Nephron progenitor cell (in vitro differentiated cells): ENCODE measurements around the gene GDPD5.
A peak's percentile ranks its signal among the peaks of the same experiment; 100 is the strongest.

Experiments
- DNase-seq: peaks from one replicate; pipeline ENCODE4 v3.0.0; 2021
- H3K27ac Mint-ChIP-seq: 2 replicates; pipeline ENCODE4 v1.8.0; 2021; ENCODE audit warnings: mild to moderate bottlenecking, moderate library complexity, mixed read lengths
- H3K27me3 Mint-ChIP-seq: 2 replicates; pipeline ENCODE4 v1.8.0; 2021; ENCODE audit warnings: mild to moderate bottlenecking, low read depth, mixed read lengths; ENCODE audit not compliant: poor library complexity
- H3K36me3 Mint-ChIP-seq: 2 replicates; pipeline ENCODE4 v1.8.0; 2021; ENCODE audit warnings: low read depth, mixed read lengths
- H3K4me1 Mint-ChIP-seq: 2 replicates; pipeline ENCODE4 v1.8.0; 2021; ENCODE audit warnings: mixed read lengths
- H3K4me3 Mint-ChIP-seq: 2 replicates; pipeline ENCODE4 v1.8.0; 2021; ENCODE audit warnings: mild to moderate bottlenecking, moderate library complexity, mixed read lengths
- H3K9me3 Mint-ChIP-seq: 2 replicates; pipeline ENCODE4 v1.8.0; 2021; ENCODE audit warnings: mild to moderate bottlenecking, moderate library complexity, mixed read lengths
- TF ChIP-seq, protein P1 (sequence below): fragments of 200-600 bp; sonication (generic); IDR thresholded peaks from 2 replicates; pipeline ENCODE4 v1.5.0; 2021; ENCODE audit warnings: antibody characterized with exemption

The GDPD5 gene

DNA sequence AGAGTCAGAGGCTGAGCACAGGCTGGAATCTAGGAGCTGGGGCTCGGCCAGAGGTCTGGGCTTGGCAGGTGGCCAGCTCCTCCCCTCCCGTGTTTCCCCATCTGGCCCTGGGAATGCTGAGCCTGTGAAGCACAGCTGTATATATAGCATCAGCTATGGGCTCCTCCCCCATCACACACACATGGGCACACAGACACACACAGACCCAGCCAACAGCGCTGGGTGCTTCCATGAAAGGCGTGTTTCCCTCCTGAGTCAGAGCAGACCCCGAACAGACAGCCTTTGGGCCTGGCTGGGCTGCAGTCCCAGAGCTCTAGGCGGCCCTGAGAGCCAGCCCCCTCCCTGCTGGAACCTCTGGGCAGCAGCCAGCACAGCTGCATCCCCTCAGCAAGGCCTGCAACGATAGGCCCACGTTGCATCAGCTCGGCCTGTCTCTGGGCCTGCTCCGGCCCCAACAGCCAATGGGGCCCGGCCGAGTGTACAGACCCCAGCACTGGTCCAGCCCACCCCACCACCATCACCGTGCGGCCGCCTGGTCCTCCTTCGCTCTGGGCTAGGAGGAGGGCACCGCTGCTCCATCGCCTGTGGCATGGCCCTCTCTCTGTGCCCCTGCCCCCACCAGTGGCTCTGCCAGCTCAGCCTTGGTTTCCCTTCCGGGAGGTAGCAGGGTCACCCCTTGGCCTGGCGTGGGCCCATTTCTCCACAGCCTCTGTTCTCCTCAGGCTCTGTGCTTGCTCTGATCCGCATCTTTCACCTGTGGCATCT lies 28.7 kb upstream of the GDPD5 start:
- peak overlapping the region; percentile 55 for H3K4me3 Mint-ChIP-seq
- peak; percentile 63 for DNase-seq
- H3K27ac Mint-ChIP-seq = peak overlapping the region; percentile 64

DNA sequence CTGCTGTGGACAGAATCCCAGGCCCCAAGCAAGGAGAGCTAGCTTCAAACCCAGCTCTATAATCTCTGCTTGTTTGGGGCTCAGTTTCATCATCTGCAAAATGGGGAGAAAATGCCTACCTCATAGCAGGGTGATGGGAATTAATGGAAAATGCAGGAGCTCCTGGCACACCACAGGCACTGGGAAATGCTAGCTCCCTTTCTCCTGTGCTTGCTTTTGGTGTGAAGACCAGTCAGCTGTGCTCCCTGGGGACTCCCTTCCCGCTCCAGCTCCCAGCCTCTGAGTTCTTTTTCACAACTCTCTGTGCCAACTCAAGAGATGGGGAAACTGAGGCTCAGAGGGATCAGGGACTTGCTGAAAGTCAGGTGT lies 28.1 kb upstream of the GDPD5 start:
- no peaks in the 10 kb centered on the region for H3K27me3 Mint-ChIP-seq
- H3K4me1 Mint-ChIP-seq = peaks cover 43% of the 10 kb centered on the region
- H3K9me3 Mint-ChIP-seq = peaks cover 5% of the 10 kb centered on the region
- no peak for DNase-seq
- no peak overlapping the region for H3K4me3 Mint-ChIP-seq
- H3K27ac Mint-ChIP-seq = no peak overlapping the region
- no peaks in the 10 kb centered on the region for H3K36me3 Mint-ChIP-seq
- TF ChIP-seq, protein P1, sequence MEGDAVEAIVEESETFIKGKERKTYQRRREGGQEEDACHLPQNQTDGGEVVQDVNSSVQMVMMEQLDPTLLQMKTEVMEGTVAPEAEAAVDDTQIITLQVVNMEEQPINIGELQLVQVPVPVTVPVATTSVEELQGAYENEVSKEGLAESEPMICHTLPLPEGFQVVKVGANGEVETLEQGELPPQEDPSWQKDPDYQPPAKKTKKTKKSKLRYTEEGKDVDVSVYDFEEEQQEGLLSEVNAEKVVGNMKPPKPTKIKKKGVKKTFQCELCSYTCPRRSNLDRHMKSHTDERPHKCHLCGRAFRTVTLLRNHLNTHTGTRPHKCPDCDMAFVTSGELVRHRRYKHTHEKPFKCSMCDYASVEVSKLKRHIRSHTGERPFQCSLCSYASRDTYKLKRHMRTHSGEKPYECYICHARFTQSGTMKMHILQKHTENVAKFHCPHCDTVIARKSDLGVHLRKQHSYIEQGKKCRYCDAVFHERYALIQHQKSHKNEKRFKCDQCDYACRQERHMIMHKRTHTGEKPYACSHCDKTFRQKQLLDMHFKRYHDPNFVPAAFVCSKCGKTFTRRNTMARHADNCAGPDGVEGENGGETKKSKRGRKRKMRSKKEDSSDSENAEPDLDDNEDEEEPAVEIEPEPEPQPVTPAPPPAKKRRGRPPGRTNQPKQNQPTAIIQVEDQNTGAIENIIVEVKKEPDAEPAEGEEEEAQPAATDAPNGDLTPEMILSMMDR = no peak

More for the DNA sequence above, 28.7 kb upstream of the GDPD5 start:
- Mint-ChIP-seq H3K36me3 (no peaks in the 10 kb centered on the region), H3K27me3 (no peaks in the 10 kb centered on the region), H3K4me1 (peaks cover 49% of the 10 kb centered on the region), H3K9me3 (peaks cover under 1% of the 10 kb centered on the region)
- TF ChIP-seq, protein P1 = no peak

DNA sequence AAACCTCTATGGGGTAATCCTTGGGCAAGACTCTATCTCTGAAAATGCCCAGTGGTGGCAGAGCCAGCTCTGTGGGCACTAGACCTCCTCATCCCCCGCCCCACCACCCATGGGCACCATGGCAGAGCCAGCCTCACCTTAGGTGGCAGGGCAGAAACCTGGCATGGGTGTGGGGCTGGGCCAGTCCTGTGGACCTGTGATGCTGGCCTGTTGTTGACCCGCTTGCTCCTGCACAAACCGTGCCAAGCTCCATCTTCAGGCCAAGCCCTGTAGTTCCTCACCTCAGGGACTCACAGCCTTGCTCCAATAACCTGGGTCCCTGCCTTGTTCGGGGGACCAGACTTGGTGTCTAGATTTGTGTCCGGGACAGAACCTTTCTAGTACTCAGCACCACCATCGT lies 27.4 kb upstream of the GDPD5 start:
- DNase-seq = no peak
- H3K27ac Mint-ChIP-seq = no peak overlapping the region

DNA sequence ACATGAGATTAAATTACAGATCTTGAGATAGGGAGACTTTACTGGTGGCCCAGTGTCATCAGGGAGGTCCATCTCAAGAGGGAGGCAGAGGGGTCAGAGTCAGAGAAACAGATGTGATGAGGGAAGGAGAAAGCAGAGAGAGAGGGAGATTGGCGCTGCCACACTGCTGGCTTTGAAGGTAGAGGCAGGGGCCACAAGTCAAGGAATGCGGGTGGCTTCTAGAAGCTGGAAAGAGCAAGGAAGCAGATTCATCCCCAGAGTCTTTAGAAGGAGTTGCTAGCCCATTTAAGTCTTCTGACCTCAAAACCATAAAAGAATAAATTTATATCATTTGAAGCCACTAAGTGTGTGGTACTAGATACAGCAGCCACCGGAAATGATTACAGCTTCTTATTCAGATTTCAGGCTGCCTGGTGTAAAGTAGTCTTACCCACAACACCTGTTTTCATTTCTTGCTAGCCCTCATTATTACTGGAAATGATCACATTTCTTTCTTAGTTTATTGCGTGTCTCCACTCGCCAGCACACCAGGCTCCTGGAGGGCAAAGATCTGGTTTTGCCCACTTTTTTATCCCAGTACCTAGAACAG lies 23.7 kb upstream of the GDPD5 start:
- peaks cover 17% of the 10 kb centered on the region for H3K4me1 Mint-ChIP-seq
- peaks cover 17% of the 10 kb centered on the region for H3K27me3 Mint-ChIP-seq
- TF ChIP-seq, protein P1 = no peak
- no peaks in the 10 kb centered on the region for H3K36me3 Mint-ChIP-seq
- H3K9me3 Mint-ChIP-seq = peaks cover 5% of the 10 kb centered on the region
- H3K27ac Mint-ChIP-seq = no peak overlapping the region
- no peak for DNase-seq
- no peak overlapping the region for H3K4me3 Mint-ChIP-seq

More for the DNA sequence above, 27.4 kb upstream of the GDPD5 start:
- H3K27me3 Mint-ChIP-seq = no peaks in the 10 kb centered on the region
- no peak overlapping the region for H3K4me3 Mint-ChIP-seq
- TF ChIP-seq, protein P1 = no peak
- H3K9me3 Mint-ChIP-seq = peaks cover 5% of the 10 kb centered on the region
- no peaks in the 10 kb centered on the region for H3K36me3 Mint-ChIP-seq
- peaks cover 37% of the 10 kb centered on the region for H3K4me1 Mint-ChIP-seq

DNA sequence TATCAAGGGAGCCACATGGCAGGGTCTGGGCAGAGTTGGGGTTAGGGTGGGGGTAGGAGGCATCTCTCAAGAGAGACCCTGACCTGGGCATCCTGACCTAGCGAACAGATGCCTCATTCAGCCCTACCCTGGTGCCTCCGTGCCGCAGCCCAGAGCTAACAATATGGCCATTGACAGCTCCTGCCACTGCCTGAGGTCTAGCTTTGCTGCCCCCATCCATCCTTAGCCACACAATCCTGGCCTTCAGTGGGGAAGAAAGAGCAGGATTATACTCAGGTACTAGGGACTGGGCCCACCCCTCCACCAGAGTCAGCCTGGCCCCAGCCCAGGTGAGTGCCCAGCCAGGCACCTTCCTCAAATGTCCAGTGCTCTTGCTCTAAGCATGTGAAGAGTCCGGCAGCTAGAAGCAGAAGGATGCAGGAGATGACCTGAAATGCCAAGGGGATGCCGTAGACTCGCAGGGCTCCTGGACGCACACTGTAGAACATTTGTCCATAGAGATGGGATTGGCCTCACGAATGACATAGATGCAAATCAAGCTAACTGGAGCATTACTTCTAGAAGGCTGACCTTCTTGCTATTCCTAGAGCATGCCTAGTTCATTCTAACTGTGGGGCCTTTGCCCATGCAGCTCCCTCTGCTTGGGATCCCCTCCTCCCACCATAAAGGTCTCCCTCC lies 23.0 kb upstream of the GDPD5 start:
- Mint-ChIP-seq H3K27me3 (peaks cover 23% of the 10 kb centered on the region), H3K4me3 (no peak overlapping the region), H3K36me3 (no peaks in the 10 kb centered on the region), H3K27ac (no peak overlapping the region), H3K9me3 (peaks cover 5% of the 10 kb centered on the region), H3K4me1 (peaks cover 9% of the 10 kb centered on the region)
- DNase-seq = no peak
- TF ChIP-seq, protein P1 = no peak
